GM19099 (cell line): Measurements from ENCODE around the gene TUBE1.

Source experiments
- POLR2A ChIP-seq: IDR thresholded peaks from 3 replicates; pipeline ENCODE4 v1.6.1; 2011; ENCODE audit warnings: low read depth; ENCODE audit not compliant: insufficient read length; ENCODE audit errors: extremely low read depth

The TUBE1 gene

GRCh38 chr6:112029045-112029822 is 58.0 kb downstream of the TUBE1 start:
- no peak for TF ChIP-seq POLR2A

GRCh38 chr6:112027942-112028674 is 59.2 kb downstream of the TUBE1 start:
- TF ChIP-seq POLR2A = no peak

- no peak for TF ChIP-seq POLR2A
Measured at GRCh38 chr6:112026933-112027332, 60.3 kb downstream of the TUBE1 start.

GRCh38 chr6:112024464-112024863 is 62.8 kb downstream of the TUBE1 start:
- TF ChIP-seq POLR2A = no peak

GRCh38 chr6:112022749-112023148 is 64.5 kb downstream of the TUBE1 start:
- no peak for TF ChIP-seq POLR2A

GRCh38 chr6:112021691-112022310 is 65.5 kb downstream of the TUBE1 start:
- TF ChIP-seq POLR2A = no peak
